ENCODE results near the gene PACRG. TPM values are rescaled to one million over a fixed set of nuclear protein-coding genes. Genes with fewer than 3 reads are reported as not detected.

The PACRG gene
- total and polyA plus RNA-seq, 2 experiments from 2014 or later = 0.17 to 0.68 TPM

GRCh38 chr6:163218361-163218894, 490.7 kb downstream of the PACRG start:
- ATAC-seq (no peak), DNase-seq (ENCODE audit: low spot score) (no peak)
- peaks cover 7% of the 10 kb centered on the region; the same call in 2 of the 3 replicates for H3K4me1 Mint-ChIP-seq
- TF ChIP-seq CTCF (conservative IDR thresholded peaks at IDR 0.05; ENCODE audit: low read depth in 2 of 2) (no peak), JUNB (IDR thresholded peaks at IDR 0.05; ENCODE audit: unreplicated experiment) (no peak), CREB1 (CRISPR knock-in tag; IDR thresholded peaks at IDR 0.05; ENCODE audit: low read depth) (no peak), POLR2AphosphoS5 (IDR thresholded peaks at IDR 0.05; ENCODE audit: low read depth) (no peak), STAT1 (IDR thresholded peaks at IDR 0.05; ENCODE audit: unreplicated experiment) (no peak), ZNF462 (CRISPR knock-in tag; IDR thresholded peaks at IDR 0.05) (no peak), ZNF331 (CRISPR knock-in tag; IDR thresholded peaks at IDR 0.05; ENCODE audit: low read depth) (no peak), ETS1 (IDR thresholded peaks at IDR 0.05) (no peak), NANOG (IDR thresholded peaks at IDR 0.05; ENCODE audit: borderline replicate concordance) (no peak), EZH2 (IDR thresholded peaks at IDR 0.05; ENCODE audit: low read depth, unreplicated experiment) (no peak), ZNF114 (CRISPR knock-in tag; IDR thresholded peaks at IDR 0.05) (no peak), EZH2phosphoT487 (IDR thresholded peaks at IDR 0.05; ENCODE audit: unreplicated experiment) (no peak)
- TF ChIP-seq, protein P1, sequence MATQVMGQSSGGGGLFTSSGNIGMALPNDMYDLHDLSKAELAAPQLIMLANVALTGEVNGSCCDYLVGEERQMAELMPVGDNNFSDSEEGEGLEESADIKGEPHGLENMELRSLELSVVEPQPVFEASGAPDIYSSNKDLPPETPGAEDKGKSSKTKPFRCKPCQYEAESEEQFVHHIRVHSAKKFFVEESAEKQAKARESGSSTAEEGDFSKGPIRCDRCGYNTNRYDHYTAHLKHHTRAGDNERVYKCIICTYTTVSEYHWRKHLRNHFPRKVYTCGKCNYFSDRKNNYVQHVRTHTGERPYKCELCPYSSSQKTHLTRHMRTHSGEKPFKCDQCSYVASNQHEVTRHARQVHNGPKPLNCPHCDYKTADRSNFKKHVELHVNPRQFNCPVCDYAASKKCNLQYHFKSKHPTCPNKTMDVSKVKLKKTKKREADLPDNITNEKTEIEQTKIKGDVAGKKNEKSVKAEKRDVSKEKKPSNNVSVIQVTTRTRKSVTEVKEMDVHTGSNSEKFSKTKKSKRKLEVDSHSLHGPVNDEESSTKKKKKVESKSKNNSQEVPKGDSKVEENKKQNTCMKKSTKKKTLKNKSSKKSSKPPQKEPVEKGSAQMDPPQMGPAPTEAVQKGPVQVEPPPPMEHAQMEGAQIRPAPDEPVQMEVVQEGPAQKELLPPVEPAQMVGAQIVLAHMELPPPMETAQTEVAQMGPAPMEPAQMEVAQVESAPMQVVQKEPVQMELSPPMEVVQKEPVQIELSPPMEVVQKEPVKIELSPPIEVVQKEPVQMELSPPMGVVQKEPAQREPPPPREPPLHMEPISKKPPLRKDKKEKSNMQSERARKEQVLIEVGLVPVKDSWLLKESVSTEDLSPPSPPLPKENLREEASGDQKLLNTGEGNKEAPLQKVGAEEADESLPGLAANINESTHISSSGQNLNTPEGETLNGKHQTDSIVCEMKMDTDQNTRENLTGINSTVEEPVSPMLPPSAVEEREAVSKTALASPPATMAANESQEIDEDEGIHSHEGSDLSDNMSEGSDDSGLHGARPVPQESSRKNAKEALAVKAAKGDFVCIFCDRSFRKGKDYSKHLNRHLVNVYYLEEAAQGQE (IDR thresholded peaks at IDR 0.05; ENCODE audit: unreplicated experiment) = no peak
- H3K9me3 Mint-ChIP-seq = peaks cover 30% of the 10 kb centered on the region
- Histone ChIP-seq H3K4me1 (ENCODE audit: insufficient read depth) (no peaks in the 10 kb centered on the region), H3F3A (replicated peaks; ENCODE audit: low read depth) (no peaks in the 10 kb centered on the region), H3K36me3 (ENCODE audit: insufficient read depth) (no peaks in the 10 kb centered on the region), H3K4me2 (no peak overlapping the region), H3K27ac (ENCODE audit: low read depth) (no peak overlapping the region), H3K79me2 (replicated peaks; ENCODE audit: insufficient read depth) (no peaks in the 10 kb centered on the region), H3K4me3 (no peak overlapping the region), H3K27me3 (ENCODE audit: insufficient read depth) (no peaks in the 10 kb centered on the region), H2AFZ (no peak overlapping the region), H3K9me2 (ENCODE audit: insufficient read depth) (no peaks in the 10 kb centered on the region), H4K20me1 (replicated peaks; ENCODE audit: insufficient read depth) (no peaks in the 10 kb centered on the region)
- H3K4me3 Mint-ChIP-seq = no peak overlapping the region
- peaks cover 14% of the 10 kb centered on the region for H3K36me3 Mint-ChIP-seq (ENCODE audit: low read depth)
- no peak overlapping the region for H3K27ac Mint-ChIP-seq
- H3K27me3 Mint-ChIP-seq (ENCODE audit: insufficient read depth, low read depth, poor library complexity) = peaks cover 2% of the 10 kb centered on the region
